ENCODE data around the gene P4HB.

The P4HB gene

DNA sequence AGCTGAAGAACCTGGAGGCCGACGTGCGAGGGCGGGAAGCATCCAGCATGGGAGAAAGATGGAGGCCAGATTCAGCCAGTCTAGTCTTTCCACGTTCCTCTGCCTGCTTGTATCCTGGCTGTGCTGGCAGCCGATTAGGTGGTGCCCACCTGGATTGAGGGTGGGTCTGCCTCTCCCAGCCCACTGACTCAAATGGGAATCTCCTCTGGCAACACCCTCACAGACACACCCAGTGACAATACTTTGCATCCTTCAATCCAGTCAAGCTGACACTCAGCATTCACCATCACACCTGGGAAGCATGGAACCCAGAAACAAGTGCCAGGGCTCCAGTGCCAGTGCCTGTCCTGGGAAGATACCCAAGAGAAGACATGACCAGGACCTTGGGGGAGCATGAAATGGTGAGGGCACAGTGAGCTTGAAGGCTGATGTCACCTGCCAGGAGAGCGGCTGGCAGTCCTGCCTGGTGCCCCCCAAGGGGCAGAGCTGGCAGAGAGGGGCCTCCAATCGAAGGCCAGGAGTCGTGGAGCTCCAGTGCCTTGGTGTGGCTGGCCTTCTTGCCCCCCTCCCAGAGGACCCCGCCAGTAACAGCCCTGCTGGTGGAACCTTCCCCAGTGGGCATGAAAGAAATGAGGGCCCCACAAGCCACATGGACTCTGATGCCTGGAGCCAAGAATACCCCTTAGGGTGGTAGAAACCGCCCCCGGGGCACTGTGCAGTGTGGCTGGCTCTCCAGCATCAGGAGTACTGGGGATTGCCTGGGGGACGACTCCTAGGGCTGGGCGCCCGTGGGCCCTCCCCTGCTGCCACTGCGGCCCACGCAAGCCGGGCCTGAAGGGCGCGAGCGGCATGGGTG is 41.1 kb upstream of the P4HB start:
- no peak overlapping the region for H3K4me3 ChIP-seq (ENCODE audit: low read depth, low read length)
- no peak for TF ChIP-seq CTCF (IDR thresholded peaks at IDR 0.05; ENCODE audit: low read depth, low read length, missing control alignments)
- no peak for DNase-seq (ENCODE audit: low read depth)

DNA sequence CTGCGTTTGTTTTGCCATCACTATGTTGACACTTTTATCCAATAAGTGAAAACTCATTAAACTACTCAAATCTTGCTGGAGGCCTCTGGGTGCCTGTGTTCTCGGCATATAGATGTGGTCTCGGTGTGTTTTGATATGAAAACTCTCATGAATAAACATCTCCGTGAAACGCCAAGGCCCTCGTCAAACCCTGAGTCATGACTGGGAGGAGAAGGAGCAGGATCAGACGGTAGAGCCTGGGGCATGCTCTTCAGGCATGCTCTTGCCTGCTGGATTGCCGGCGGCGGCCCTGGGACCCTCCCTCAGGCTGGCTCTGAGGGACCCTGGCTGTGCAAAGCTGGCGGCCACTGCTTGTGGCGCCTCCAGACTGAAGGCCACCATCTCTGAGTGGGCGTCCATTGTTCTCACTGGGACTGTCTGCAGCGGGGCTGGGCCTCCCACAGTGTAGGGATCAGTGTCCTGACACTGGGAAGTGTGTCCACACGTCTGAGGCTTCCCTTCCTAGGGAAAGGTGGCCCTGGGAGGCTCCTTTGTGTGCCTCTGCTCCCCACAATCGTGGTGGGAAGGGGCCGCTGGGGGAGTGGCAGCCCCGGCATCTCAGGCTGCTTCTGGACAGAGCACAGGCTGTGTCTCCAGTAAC is 40.0 kb upstream of the P4HB start:
- DNase-seq (ENCODE audit: low read depth), result no peak
- no peak overlapping the region for H3K4me3 ChIP-seq (ENCODE audit: low read depth, low read length)
- TF ChIP-seq CTCF (IDR thresholded peaks at IDR 0.05; ENCODE audit: low read depth, low read length, missing control alignments), result no peak

DNA sequence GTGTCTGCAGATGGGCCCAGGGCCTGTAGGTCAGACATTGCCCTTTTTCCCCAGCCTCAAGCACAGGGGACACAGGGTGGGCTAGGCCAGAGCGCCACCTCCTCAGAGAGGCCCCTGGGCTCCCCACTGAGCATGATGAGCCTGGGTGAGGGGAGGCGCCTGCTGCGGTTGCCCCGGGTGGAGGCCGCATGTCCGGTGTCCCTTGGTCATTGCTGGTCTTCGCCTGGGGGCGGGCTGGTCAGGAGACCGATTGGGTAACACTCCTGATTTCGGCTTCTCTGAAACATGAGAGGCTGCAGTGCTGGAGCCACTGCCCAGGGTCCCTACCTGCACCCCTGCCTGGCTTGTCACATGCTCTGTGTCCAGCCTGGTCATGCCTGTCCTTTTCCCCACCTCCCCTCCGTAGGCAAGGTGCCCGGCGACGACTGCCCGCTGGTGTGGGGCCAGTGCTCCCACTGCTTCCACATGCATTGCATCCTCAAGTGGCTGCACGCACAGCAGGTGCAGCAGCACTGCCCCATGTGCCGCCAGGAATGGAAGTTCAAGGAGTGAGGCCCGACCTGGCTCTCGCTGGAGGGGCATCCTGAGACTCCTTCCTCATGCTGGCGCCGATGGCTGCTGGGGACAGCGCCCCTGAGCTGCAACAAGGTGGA is 39.3 kb upstream of the P4HB start:
- TF ChIP-seq CTCF (IDR thresholded peaks at IDR 0.05; ENCODE audit: low read depth, low read length, missing control alignments), result no peak
- no peak overlapping the region for H3K4me3 ChIP-seq (ENCODE audit: low read depth, low read length)
- DNase-seq (ENCODE audit: low read depth), result no peak

DNA sequence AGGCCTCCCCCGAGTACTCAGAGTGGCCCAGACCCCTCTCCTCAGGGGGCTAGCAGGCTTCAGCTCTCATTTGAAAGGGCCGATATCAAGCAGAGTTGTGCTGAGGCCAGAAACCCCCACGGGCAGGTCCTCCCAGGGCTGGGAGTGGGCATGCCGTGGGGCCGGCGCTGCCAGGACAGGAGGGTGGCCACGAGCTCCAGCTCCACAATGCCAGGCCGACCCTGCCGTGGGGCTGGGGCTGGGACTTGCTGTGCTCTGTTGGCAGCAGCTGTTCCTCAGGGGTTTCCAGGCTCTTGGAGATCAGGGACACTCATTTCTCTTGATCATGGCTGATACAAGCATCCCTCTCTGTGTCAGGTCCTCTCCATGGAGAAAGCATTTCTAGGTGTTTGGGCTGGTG is 38.5 kb upstream of the P4HB start:
- DNase-seq (ENCODE audit: low read depth), result no peak
- no peak overlapping the region for H3K4me3 ChIP-seq (ENCODE audit: low read depth, low read length)
- TF ChIP-seq CTCF (IDR thresholded peaks at IDR 0.05; ENCODE audit: low read depth, low read length, missing control alignments), result no peak

DNA sequence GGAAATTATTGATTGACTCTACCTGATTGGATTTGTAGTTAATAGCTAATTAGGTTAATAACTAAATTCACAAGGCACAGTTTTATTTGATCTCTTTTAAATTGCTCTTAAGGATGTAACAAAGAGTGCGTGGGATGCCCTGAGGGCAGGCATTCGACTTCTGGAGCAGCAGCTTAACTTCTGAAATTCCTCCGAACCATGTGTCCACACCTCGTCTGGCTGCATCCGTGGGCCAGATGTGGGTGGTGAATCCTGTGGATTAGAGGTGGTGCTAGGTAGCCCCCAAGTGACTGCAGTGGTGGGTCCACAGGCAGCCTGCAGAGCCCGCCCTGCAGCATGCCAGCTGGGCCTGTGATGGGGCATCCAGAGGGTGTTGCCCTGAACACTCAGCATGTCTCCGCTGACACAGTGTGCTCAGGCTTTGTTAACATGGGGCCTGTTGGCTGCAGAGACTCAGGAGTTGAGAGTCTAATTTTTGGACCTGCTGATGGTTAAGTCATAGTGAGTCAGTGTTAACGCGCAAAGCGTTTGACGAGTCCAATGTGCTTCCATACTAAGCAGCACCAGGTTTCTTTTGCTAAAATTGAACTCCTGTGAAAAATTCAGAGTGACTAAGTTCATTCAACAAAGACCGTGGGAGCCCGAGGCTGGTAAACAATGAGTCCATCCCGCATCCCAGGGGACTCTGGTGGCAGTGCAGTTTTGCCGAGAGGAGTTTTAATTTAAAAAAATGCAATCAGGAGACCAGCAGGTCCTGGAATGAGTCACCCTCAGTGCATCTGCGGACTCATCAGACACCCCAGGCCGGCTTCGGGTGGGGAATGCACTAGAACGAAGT is 37.9 kb upstream of the P4HB start:
- TF ChIP-seq CTCF (IDR thresholded peaks at IDR 0.05; ENCODE audit: low read depth, low read length, missing control alignments), result no peak
- no peak for DNase-seq (ENCODE audit: low read depth)

DNA sequence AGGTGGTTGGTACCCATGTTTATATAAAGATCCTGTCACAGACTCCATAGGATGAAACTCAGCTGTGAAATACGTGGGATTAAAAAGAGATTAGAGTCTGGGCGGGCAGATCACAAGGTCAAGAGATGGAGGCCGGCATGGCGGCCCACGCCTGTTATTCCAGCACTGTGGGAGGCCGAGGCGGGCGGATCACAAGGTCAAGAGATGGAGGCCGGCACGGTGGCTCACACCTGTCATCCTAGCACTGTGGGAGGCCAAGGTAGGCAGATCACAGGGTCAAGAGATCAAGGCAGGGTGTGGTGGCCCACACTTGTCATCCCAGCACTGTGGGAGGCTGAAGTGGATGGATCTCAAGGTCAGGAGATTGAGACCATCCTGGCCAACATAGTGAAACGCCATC is 35.1 kb upstream of the P4HB start:
- H3K4me3 ChIP-seq (ENCODE audit: low read depth, low read length), result no peak overlapping the region
- no peak for TF ChIP-seq CTCF (IDR thresholded peaks at IDR 0.05; ENCODE audit: low read depth, low read length, missing control alignments)
- DNase-seq (ENCODE audit: low read depth), result no peak

More for the DNA sequence above, 37.9 kb upstream of the P4HB start:
- H3K4me3 ChIP-seq (ENCODE audit: low read depth, low read length), result no peak overlapping the region

All from GM12864 (cell line).